Lower leg skin (tissue), 3 donors: Measurements from ENCODE around the gene ITSN1.

ENCODE experiments used
- POLR2A ChIP-seq, 2 donors: fragments of 450-650 bp; IDR thresholded peaks; one replicate each; pipeline ENCODE4 v1.6.1; 2016 to 2017; ENCODE audit warnings: antibody characterized with exemption in 2 of 2, mild to moderate bottlenecking in 1 of 2, moderate library complexity in 1 of 2
- TF ChIP-seq, protein P1 (sequence below), 3 donors: fragments of 450-650 bp; IDR thresholded peaks; one replicate each; pipeline ENCODE4 v1.5.1; 2016; ENCODE audit warnings: antibody characterized with exemption in 3 of 3, mild to moderate bottlenecking in 3 of 3, moderate library complexity in 2 of 3

DNA sequence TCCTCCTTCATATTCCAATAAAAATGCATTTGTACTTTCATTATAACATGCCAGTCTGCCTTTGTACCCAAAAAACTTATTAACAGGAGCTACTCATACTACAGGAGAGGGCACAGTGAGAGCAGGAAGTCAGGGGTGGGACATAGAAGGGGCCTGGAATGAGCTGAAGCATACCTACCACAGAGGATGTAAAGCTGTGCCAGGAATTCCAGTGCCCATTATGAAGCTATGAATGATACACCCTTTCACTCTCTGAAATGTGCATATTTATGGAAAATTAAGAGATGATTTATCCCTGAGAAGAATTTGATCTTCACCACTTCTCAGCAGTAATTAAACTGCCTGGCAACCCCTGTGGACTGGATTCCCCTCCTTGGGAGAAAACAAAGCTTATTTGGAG, 207.5 kb downstream of the ITSN1 start:
- no peak for TF ChIP-seq POLR2A (IDR thresholded peaks at IDR 0.05)
- TF ChIP-seq, protein P1, sequence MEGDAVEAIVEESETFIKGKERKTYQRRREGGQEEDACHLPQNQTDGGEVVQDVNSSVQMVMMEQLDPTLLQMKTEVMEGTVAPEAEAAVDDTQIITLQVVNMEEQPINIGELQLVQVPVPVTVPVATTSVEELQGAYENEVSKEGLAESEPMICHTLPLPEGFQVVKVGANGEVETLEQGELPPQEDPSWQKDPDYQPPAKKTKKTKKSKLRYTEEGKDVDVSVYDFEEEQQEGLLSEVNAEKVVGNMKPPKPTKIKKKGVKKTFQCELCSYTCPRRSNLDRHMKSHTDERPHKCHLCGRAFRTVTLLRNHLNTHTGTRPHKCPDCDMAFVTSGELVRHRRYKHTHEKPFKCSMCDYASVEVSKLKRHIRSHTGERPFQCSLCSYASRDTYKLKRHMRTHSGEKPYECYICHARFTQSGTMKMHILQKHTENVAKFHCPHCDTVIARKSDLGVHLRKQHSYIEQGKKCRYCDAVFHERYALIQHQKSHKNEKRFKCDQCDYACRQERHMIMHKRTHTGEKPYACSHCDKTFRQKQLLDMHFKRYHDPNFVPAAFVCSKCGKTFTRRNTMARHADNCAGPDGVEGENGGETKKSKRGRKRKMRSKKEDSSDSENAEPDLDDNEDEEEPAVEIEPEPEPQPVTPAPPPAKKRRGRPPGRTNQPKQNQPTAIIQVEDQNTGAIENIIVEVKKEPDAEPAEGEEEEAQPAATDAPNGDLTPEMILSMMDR (IDR thresholded peaks at IDR 0.05): no peak
